Cardiac fibroblast (primary cell): ENCODE data around the gene ABCB9.
"Not testable (repeated sequence)": the region's sequence is repeated elsewhere in the genome, so short reads cannot be mapped to it uniquely, and the experiment has no call there.

Experiments used
- DNase-seq, 2 donors: peaks; one replicate each; pipeline versions ENCODE4 v3.0.0 to v3.0.0-alpha.2; 2010; ENCODE audit warnings: low read depth in 2 of 2
- H3K4me3 ChIP-seq, 2 donors: replicated peaks in 1 of 2; 1 replicate in 1 of 2; 2 replicates in 1 of 2; pipeline ENCODE4 v1.5.1; 2011; ENCODE audit warnings: low read depth in 2 of 2, low read length in 2 of 2, mild to moderate bottlenecking in 2 of 2, moderate library complexity in 1 of 2
- TF ChIP-seq, protein P1 (sequence below): IDR thresholded peaks from one replicate; pipeline ENCODE4 v1.5.1; 2011; ENCODE audit warnings: low read depth, mild to moderate bottlenecking, low read length, inconsistent platforms

Gene ABCB9

DNA sequence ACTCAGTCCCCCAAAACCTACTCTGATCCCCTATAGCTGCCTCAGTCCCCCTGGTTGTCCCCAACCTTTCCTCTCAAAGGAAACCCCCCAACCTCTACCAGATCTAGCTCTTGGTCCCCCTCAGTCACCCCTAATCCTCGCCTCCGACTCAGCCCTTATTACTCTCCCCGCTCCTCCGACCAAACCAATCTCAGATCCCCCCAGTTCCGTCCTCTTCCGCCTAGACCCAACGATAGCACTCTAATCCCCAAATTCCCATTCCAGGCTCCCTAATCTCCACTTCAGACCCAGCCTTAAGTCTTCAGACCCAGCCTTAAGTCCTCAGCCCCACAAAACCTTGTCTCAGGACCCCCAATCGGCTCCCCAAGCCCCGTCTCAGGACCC lies 71.0 kb downstream of the ABCB9 start:
- H3K4me3 ChIP-seq, result peak overlapping the region; percentile 80 to 83
- no peak for DNase-seq
- TF ChIP-seq, protein P1, sequence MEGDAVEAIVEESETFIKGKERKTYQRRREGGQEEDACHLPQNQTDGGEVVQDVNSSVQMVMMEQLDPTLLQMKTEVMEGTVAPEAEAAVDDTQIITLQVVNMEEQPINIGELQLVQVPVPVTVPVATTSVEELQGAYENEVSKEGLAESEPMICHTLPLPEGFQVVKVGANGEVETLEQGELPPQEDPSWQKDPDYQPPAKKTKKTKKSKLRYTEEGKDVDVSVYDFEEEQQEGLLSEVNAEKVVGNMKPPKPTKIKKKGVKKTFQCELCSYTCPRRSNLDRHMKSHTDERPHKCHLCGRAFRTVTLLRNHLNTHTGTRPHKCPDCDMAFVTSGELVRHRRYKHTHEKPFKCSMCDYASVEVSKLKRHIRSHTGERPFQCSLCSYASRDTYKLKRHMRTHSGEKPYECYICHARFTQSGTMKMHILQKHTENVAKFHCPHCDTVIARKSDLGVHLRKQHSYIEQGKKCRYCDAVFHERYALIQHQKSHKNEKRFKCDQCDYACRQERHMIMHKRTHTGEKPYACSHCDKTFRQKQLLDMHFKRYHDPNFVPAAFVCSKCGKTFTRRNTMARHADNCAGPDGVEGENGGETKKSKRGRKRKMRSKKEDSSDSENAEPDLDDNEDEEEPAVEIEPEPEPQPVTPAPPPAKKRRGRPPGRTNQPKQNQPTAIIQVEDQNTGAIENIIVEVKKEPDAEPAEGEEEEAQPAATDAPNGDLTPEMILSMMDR, result no peak

DNA sequence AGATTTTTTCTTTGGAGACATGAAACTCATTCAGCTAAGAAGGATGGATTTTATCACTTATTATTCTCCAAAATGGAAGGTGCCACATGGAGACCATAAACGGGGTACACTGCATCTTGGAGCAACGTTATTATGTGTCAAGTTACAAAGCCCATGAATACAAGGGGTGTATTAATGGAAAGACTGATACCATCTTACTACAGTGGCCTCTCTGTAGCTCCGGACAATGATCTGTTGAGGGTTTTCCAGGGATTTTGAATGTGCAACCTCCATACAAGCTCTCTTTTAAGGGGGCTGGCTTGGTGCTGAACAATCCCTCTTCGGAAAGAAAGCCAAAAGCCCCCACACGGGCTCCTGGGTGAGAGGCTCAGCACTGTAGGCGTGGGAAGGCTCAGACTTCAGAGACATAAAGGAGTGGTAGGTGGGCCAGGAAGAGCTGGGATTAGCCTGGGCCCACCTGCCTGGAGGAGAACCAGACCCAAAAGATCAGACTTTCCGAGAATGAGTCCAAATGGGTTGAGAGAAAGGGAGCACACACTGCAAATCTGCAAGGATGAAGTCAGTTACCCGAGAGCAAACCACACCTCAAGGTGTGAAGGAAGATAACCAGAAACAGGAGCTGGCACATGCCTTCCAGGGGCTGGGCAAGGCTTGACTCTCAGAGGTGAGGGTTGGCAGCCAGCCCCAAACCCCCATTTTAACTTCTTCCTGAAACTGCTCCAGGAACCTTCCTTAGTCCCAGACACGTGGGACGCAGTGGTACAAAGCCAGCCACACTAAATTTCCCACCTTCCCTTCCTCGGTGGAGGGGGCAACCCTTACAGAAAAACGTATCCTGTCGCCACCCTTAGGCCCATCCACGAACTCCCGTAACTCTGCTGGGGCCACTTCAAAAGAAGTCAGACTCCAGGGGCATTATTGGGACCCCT lies 71.8 kb downstream of the ABCB9 start:
- H3K4me3 ChIP-seq, result peak overlapping the region; percentile 80 to 83
- TF ChIP-seq, protein P1, result no peak
- no peak for DNase-seq

DNA sequence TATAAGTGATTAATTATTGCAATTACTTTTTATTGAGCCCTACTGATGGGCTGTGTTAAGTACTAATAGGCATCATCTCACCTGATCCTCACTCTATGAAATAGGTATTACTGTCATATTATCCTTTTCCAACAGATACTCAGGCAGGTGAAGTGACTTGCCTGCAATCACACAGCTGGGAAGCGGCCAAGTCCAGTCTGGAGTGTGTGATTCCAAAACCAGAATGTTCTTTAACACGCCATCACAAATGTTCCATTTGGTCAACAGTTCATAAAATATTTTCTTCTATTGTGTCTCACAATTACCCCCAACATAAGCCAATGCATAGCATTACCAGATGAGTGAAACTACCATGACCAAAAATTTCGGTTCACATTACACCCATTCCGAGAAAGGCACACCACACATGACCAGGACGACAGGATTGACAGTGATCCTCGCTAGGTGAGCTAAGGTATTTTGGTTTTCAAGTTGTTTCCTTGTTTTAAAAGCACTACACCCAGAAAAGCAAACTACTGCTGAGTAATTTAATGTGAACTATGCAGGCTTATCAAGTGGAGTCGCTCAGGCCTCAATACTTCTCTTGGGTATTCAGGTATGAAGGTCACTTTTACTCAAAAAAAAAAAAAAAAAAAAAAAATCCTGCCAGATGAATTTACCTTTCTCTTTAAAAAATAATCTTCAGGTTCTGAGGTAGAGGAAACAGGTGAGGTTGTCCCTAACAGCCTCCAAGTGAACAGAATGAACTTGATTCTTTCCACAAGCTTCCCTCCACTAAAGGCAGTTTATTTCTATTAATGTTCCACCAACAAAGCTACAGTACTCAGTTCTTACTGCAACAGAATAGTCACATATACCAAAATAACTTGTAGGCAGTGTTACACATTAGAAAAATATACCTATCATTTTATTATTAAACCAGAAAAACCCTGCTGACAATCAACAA lies 72.8 kb downstream of the ABCB9 start:
- peak overlapping the region in 1 of 2 donors; percentile 83 for H3K4me3 ChIP-seq
- TF ChIP-seq, protein P1, result no peak
- DNase-seq, result no peak

DNA sequence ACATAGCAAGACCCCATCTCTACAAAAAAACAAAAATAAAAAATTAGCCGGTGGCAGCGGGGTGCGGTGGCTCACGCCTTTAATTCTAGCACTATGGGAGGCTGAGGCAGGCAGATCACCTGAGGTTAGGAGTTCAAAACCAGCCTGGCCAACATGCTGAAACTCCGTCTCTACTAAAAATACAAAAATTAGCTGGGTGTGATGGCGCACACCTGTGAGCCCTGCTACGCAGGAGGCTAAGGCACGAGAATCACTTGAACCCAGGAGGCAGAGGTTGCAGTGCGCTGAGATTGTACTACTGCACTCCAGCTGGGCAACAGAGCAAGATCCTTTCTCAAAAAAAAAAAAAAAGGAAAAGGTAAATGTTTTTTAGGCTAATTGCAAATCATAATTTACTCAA lies 73.5 kb downstream of the ABCB9 start:
- DNase-seq, H3K4me3 ChIP-seq: not testable (repeated sequence)

DNA sequence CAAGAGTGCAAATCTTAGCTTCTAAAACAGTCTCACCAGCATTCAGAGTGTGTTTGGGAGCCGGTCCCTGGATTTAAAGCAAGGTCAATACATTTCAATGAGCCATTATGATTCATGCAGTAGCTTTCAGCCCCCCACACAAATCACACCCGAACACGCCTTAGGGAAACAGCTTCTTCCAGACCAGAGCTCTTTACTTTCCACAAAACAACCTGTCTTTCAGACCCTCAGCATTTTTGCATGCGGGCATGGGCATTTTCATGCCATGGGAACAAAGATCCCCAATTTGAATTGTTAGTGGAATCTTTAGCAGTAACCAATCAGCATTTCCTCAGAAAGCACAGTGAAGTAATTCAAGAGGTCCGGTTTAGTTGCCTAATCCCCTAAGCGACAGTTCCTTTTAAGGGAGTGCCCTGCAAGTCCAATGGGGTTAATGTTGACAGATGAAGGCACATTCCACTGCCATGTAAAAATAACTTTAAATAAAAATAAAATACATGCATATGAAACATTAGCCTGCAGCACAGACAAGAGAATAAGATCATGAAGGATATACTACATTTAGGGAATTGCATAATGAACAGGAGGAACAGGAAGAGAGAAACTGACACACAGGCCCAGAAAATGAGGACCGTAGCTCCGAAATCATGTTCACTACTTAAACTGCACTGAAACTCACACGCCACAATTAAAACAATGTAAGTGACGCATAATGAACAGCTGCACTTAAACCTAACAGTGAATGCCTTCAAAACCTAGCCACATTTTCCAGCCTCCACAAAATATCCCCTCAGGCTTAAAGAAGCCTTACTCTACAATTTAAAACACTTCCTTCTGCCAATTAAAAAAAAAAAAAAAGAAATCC lies 74.4 kb downstream of the ABCB9 start:
- TF ChIP-seq, protein P1, result no peak
- DNase-seq, result peak; percentile 64 to 78
- peak overlapping the region in 1 of 2 donors; percentile 31 for H3K4me3 ChIP-seq

DNA sequence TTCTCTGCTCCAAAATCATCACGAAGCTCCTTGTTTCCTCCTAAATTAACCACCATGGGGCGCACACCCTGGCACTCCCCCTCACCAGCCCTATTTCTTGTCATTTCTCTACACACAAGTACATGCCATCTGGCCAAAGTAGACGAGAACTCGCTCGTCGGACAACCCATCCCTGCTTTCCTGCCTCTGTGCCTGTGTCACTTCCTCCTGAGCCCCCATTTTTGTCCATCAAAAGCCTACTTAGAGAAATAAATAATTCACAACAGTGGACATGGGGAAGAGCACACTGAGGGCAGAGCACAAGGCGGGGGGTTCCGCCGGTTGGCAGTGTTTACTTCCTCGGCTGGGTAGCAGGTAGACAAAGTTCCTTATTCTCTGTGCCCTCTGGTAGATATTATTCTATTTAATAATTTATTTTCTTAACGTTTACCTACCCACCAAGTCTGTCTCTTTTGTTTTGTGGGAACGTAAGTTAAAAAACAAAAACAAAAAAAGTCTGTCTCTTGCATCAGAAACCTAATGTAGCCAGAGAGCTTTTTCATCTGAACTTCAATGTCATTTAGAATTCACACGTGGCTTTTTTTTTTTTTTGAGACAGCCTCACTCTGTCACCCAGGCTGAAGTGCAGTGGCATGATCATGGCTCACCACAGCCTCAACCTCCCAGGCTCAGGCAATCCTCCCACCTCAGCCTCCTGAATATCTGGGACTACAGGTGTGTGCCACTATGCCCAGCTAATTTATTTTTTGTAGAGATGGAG lies 76.3 kb downstream of the ABCB9 start:
- no peak overlapping the region for H3K4me3 ChIP-seq
- TF ChIP-seq, protein P1, result no peak
- DNase-seq, result no peak
